Stimulated activated CD8-positive, alpha-beta memory T cell treated with anti-CD3 and anti-CD28 coated beads, Interleukin-12 subunit alpha, Interleukin-12 subunit beta, amount 100 ng/mL, for 1 hour (primary cell): ENCODE results near the gene SHISA9.
"Not testable (repeated sequence)": the region's sequence is repeated elsewhere in the genome, so short reads cannot be mapped to it uniquely, and the experiment has no call there.

ENCODE experiments used
- DNase-seq: peaks from one replicate; pipeline ENCODE4 v3.0.0-alpha.2; 2020; ENCODE audit warnings: low read depth

SHISA9 gene

DNA sequence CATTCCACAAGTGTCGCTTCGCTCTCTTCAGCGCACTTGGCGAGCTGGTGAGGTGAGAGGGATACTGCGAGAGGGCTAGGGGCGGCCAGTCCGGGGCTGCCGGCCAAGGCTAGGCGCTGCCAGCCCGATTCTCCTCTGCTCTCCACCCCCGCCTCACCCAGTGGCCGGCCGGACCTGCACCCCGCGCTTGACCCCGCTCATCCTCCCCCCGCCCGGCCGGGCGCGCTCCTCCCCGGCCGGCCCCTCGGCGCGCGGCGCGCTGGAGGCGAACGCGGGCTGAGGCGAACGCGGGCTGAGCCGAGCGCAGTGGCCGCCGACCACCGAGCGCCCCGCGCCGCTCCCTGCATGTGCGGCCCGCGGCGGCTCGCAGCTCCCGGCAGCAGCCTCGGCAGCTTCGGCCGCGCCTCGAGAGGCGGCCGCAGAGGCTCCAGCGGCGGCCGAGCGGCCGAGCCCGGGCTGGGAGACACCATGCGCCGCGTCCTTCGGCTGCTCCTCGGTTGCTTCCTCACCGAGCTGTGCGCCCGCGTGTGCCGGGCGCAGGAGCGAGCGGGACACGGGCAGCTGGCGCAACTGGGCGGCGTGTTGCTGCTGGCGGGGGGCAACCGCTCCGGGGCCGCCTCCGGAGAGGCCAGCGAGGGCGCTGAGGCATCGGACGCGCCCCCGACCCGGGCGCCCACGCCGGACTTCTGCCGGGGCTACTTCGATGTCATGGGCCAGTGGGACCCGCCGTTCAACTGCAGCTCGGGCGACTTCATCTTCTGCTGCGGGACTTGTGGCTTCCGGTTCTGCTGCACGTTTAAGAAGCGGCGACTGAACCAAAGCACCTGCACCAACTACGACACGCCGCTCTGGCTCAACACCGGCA, at the start of gene SHISA9:
SHISA9 (plus strand) TSS at position 2 of the 865 bp plus-strand sequence.
- DNase-seq: no peak

DNA sequence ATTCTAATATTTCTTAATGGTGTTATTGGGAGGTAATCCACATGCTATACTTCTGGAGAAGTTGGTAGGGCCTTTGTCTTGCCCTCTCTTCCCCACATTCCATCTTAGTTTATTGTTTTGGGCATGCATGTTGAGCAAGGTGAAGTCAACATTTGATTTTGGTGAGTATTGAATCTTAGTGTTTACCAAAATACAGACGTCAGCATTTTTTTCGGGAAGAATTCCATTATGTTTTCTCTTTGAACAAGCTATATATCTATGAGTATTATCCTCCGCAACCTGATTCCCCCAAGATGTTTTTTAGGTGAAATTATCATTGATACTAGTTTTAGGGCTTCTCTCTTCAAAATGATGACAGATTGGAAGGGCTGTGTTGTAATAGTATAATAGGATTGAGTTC, 47.4 kb upstream of the SHISA9 start:
- no peak for DNase-seq

DNA sequence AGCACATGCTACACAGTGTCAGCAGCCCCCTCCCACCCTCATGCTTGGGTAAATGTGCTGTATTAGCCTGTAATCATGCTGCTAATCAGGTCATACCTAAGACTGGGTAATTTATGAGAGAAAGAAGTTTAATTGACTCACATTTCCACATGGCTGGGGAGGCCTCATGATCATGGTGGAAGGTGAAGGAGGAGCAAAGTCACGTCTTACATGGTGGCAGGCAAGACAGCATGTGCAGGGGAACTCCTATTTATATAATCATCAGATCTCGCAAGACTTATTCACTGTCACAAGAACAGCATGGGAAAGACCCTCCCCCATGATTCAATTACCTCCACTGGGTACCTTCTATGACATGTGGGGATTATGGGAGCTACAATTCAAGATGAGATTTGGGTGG, 44.0 kb upstream of the SHISA9 start:
- not testable (repeated sequence) for DNase-seq

DNA sequence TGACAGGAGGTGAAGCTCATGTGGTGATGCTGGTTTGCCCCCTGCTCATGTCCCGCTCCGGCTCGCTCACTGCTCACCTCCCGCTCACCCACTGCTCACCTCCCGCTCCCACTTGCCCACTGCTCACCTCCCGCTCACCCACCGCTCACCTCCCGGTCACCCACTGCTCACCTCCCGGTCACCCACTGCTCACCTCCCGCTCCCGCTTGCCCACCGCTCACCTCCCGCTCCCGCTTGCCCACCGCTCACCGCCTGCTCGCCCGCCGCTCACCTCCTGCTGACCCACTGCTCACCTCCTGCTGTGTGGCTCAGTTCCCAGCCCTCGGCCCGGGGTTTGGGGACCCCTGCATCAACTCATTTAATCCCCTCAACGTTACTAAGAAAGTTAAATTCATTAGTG, 39.1 kb upstream of the SHISA9 start:
- DNase-seq: no peak

DNA sequence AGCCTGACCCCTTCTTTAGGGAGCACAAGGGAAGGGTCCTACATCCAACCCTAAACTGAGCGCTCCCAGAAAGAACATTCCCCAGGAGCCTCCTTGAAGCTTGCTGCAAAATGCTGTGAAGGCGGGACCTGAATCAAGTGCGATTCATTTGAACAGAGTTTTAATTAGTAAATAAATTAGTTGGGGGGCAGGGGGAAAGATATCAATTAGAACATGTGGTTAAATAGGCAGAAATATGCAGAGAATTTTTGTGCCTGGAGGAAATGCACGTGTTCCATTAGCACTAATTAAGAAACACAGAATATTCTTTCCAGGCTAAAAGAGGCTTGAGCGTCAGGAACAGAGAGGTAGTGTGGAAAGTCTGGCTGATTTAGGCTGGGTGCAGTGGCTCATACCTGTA, 38.5 kb upstream of the SHISA9 start:
- DNase-seq: no peak

DNA sequence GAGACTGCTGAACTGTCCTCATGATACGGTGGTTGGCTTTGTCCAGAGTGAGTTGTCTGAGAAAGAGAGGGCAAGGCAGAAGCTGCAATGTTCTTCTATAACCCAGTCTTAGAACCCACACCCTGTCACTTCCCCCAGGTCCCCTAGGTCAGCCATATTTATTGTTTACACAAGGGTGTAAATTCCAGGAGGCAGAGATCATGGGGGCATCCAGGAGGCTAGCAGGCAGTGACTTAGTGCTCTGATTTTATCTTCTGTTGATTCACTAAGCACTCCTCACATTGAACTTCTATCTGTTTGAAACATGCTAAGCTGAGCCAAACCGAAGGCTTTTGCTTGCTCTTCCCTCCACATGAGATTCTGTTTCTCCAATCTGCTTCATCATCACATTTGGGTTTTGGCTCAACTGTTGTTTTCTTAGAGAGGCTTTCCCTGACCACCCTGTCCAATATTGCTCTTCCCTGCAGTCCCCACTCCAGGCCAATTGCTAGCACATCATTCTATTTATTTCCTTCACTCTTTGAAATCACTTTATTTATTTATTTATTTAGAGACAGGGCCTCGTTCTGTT, 34.3 kb upstream of the SHISA9 start:
- no peak for DNase-seq

DNA sequence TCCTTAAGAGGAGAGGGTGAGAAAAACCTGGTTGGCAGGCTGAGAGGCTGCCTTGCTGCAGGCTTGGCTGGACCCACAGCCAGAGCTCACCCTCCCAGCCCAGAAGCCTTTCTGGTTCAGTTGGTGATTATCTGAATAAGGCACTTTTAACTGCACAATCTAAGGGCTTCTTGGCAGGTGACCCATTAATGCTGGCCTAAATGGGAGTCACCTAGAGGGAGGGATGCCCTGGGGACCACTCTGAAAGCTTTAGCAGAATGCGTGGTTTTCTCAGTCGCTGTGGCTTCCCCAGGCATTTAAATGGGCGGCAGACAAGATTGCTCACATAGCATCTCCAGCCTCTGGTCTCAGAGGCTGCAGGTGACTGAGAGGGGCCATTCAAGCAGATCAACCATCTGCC, 33.2 kb upstream of the SHISA9 start:
- DNase-seq: no peak

DNA sequence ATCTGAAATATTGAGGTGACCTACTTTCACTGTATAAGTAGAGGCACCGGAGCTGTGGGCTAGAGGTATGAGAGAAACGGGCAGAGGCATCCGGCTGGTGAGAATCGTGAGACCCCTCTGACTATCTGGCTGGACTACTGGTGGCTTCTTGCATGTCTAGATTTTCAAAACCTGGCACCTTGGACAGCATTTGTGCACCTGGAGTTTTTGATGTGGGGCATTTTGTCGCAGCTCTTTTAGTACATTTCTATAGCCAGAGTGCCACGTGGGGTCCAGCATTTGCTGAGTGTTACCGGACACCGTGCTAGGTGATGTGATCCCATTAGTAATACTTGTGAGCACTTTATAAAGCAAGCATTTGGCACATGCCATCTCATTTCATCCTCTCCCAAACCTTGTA, 32.6 kb upstream of the SHISA9 start:
- DNase-seq: no peak

DNA sequence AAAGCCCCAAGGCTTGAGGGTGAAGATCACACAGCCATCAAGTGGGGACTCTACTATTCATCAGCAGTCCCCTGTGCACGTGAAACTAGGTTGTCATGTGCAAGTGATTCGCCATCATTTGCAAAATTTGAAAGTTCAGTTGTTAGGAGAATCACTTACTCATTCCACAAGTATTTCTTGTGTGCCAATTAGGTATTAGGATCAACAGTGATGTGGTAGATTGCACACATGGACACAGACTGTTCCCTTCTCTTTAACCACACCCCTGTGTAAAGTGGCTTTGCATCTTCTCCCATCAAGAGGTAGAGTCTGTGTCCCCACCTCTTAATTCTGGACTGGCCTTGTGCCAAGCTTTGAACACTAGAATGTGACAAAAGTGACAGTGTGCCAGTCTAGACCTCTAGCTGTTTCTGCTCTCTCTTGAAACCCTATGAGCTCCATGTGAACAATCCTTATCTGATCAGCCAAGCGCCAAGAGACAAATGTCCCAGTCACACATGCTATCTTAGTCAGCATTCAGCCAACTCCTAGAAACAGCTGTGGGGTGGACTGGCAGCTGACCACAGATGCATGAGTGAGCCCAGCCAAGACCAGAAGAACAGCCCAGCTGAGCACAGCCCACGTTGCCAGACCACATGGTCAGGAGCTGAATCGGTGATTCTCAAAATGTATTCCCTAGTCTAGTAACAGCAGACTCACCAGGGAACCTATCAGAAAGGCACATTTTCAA, 31.5 kb upstream of the SHISA9 start:
- no peak for DNase-seq

DNA sequence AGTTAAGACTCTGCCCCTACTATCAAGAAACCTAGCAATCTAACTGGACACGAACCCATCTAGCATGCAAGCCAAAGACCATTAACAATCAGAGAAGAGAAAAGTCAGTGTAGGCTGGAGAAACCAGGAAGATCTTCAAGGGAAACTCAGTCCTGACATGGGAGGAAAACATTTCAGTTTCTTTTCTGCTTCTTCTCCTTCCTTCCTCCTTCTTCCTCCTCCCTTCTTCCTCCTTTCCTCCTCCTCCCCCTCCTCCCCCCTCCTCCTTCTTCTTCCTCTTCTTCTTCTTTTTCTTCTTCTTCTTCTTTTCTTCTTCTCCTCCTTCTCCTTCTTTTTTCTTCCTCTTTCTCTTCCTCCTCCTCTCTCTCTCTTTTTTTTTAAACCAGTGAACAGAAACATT, 29.6 kb upstream of the SHISA9 start:
- no peak for DNase-seq

DNA sequence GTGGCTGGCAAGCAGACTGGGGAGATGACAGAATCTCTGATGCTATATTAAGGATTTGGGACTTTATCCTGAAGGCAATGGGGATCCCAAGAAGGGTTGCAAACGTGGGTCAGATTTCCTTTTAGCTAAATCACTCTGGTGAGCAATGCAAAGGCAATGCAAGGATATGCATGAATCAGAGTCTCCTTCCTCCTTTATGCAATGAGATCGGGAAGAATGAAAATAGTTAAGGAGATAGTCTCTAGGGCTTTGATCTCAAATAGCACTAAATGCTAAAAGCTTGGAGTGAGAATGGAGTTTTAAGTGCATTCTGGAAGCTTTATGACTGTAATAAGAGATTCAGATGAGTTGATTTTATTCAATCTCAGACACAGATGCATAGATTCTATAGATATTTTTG, 27.2 kb upstream of the SHISA9 start:
- DNase-seq: no peak

DNA sequence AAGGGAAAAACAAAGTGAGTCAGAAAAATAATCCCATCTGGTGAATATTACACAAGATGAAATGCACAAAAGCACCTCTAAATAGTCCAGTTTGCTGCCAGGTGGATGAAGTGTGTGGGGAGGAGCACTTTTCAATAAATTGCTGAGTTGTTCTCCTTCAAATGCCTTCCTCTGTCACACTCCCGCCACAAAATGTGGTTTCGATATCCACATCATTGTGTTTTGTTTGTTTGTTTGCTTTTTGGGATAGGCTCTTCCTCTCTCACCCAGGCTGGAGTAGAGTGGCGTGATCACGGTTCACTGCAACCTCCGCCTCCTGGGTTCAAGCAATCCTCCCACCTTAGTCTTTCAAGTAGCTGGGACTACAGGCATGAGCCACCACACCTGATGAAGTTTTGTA, 24.6 kb upstream of the SHISA9 start:
- DNase-seq: no peak

DNA sequence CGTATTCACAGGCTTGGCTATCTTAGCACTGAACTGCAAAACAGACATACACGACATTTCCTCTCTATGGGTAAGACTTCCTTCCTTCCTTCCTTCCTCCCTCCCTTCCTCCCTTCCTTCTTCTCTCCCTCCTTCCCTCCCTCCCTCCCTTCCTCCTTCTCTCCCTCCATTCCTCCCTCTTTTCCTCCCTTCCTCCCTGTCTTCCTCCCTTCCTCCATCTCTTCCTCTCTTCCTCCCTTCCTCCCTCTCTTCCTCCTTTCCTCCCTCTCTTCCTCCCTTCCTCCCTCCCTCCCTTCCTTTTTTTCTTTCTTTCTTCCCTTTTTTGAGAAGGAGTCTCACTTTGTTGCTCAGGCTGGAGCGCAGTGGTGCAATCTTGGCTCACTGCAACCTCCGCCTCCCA, 22.4 kb upstream of the SHISA9 start:
- no peak for DNase-seq

DNA sequence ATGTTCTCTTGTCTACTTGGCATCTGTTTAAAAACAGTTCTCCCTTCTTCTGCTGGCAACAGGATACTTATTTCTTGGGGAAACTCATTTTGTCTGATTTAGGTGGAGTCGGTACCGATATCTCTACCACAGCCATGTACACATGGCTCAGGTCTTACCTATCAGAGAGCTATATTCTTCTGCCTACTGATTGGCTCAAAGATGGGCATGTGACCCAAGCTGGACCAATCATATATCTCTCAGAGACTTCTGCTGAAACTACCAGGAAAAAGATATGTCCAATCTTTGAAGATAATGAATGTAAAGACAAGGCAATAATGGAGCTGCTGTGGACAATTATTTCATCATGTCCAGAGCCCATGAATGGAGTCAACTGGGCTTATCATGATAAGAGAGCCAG, 21.6 kb upstream of the SHISA9 start:
- no peak for DNase-seq

DNA sequence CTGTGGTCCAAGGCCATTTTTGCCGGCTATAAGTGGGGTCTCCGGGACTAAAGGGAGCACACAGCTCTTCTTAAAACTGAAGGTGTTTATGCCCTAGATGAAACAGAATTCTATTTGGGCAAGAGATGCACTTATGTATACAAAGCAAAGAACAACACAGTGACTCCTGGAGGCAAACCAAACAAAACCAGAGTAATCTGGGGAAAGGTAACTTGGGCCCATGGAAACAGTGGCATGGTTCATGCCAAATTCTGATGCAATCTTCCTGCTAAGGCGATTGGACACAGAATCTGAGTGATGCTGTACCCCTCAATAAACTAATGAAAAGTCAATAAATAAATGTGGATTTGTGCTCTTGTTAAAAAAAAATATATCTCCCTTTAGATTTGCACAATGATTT, 20.2 kb upstream of the SHISA9 start:
- DNase-seq: no peak

DNA sequence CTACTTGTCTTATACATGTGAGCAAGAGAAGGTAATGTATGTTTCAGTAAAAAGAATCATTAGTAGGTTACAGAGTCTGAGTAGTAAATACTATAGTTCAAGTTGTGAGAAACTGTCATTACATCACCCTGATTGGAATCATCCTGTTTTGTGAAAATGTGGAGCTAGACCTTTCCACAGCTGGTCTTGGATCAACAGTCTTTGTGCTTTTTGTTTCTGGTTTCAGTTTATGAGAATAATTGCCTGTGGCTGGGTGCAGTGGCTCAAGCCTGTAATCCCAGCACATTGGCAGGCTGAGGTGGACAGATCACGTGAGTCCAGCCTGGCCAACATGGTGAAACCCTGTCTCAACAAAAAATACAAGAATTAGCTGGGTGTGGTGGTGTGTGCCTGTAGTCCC, 19.7 kb upstream of the SHISA9 start:
- DNase-seq: no peak

DNA sequence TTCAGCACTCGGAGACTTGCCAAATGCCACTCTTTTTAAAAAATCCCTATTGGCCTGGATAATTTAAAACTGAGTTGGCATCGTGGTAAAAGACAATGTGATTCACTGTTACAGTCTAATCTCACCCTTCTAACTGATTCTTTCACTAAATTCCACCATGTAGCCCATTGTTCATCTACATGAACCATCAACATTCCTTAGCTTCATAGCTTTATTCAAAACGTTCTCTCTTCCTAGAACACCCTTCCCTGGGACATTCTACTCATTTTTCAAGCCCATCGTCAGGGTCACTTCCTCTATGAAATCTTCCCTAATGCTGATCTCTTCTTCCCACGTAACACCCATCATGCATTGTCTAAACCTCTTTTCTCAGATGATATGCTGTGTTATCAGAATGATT, 15.7 kb upstream of the SHISA9 start:
- no peak for DNase-seq

DNA sequence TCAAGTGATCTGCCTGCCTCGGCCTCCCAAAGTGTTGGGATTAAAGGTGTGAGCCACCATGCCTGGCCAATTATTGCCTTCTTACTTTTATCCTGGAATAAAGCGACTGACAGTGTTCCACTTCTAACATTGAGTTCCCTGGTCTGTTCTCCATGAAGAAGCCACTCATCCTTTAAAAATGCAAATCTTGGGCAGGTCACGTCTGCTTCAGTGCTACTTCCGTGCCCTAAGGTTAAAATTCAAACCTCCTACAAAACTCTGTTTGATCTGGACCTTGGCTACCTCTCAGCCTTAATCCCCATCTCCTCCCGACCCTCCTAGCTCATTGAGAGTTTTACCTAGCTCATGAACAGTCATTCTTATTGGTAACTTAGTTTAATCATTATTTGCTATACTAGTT, 9.6 kb upstream of the SHISA9 start:
- no peak for DNase-seq

DNA sequence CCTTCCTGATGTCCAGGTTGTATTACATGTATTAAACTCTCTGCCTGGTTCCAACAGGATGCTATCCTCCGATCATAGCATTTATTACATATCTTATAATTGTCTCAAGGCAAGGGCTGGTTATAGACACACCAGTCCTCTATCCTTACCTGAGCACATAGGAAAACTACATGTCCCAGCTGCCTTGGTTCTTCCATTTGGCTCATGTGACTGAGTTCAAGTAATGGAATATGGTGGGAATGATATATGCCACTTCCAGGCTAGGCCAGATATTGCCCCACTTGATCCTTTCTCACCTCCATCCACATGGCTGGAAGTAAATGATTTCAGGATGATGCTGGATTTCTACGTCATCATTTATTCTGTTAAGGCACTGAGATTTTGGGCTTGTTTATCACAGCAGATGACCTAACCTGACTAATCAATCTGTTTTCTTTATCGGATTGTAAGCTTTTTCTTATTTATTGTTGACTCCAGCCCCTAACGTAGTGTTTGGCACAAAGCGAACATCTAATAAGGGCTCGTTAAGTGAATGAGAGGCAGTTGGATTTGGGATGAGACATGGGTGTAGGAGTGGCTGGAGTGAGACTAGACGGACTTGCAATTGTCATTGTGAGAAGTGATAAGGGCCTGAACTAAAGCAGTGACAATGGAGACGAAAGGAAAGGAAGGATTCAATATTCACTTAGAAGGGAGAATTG, 8.2 kb upstream of the SHISA9 start:
- DNase-seq: no peak

DNA sequence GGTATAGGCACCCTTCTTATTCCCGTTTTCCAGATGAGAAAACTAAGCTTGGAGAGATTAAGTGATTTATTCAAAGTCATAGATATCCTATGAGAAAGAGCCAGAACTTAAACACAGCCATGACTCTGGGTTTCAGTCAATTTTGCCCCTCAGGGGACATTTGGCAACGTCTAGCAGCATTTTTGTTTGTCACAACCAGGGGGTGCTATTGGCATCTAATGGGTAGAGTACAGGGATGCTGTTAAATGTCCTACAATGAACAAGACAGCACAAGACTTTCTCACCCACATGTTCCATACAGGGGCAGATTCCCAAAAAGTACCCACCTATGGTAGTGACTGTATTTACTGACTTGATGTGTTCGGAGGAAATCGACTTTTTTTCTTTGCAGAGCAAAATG, 4.8 kb upstream of the SHISA9 start:
- no peak for DNase-seq

DNA sequence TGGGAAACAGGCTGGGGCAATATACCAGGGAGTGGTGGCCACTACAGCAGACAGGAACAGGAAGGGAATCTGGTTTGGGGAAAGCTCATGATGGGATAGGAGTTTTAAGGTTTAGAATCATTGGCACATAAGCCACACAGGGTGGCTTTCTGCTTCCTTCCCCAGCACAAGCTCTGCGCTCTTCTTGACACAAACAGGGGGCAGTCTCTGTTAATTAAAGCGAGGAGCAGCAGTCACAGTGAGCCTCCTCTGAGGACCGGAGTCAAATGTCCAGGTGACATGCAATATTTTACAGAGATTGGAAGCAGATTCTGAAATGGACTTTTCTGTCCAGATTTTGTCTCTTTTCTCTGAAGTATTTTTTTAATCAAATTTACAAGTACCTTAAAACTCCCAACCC, 2.8 kb upstream of the SHISA9 start:
- DNase-seq: no peak

DNA sequence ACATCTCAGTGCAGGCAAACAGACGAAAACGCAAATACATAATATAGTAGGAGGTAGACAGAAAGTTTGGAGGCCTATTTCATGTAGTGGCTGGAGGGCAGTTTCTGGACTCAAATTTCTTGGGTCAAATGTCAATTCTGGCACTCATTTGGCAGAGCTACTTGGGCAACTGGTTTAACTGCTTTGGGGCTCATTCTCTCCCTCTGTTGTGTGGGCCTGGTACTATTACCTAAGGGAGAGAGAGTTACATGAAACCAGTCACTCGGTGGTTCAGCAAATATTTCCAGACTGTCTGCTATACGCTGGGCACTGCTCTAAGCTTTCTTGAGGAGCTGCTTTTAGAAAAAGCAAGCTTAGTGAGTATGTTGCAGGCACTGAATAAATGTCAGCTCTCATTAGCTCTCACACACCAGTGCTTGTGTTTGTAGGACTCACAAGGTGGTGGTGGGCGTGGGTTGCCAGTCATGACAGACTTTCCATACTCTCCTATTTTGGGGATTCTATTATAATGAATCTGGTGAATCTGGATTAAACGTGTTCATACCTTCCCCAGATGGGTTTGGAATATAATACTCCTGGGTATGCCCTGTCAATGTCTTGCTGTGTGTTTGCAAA, 1.8 kb upstream of the SHISA9 start:
- DNase-seq: no peak
